ENCODE data around the gene LGI1.

GRCh38 chr10:93716766-93717165, 41.0 kb upstream of the LGI1 start:
- TF ChIP-seq CTCF (IDR thresholded peaks at IDR 0.05) (no peak), ZFX (IDR thresholded peaks at IDR 0.05; ENCODE audit: borderline replicate concordance) (no peak)
